HEK293T (cell line): ENCODE measurements around the gene NTN1.

Source experiments
- CTCF ChIA-PET: fragments of 350-600 bp; formaldehyde crosslinking; extraction: SDS; loops from one replicate; lab custom pipeline; 2021; ENCODE audit warnings: antibody characterized with exemption, inconsistent platforms; lab: Yijun Ruan, JAX
- POLR2A ChIA-PET: fragments of 350-600 bp; formaldehyde crosslinking; extraction: SDS; loops from one replicate; lab custom pipeline; 2020; ENCODE audit warnings: antibody characterized with exemption, inconsistent platforms; lab: Yijun Ruan, JAX
- DNase-seq: peaks from one replicate; pipeline ENCODE4 v3.0.0; 2012; ENCODE audit warnings: mixed read lengths; ENCODE audit errors: extremely low spot score
- ARNT ChIP-seq: fragments of 450-650 bp; IDR thresholded peaks from 2 replicates; pipeline ENCODE4 v1.6.1; 2017; ENCODE audit warnings: mild to moderate bottlenecking
- BHLHE40 ChIP-seq: fragments of 450-650 bp; IDR thresholded peaks from 2 replicates; pipeline ENCODE4 v1.6.1; 2016; ENCODE audit warnings: mild to moderate bottlenecking, moderate library complexity, borderline replicate concordance
- CTBP1 ChIP-seq: fragments of 450-650 bp; IDR thresholded peaks from 2 replicates; pipeline ENCODE4 v1.6.1; 2016; ENCODE audit warnings: borderline replicate concordance
- ELF4 ChIP-seq: fragments of 450-650 bp; IDR thresholded peaks from 2 replicates; pipeline ENCODE4 v1.6.1; 2017; ENCODE audit warnings: antibody characterized with exemption
- FOXA1 ChIP-seq: fragments of 450-650 bp; IDR thresholded peaks from 2 replicates; pipeline ENCODE4 v1.6.1; 2016; ENCODE audit warnings: mild to moderate bottlenecking
- FOXK2 ChIP-seq: fragments of 450-650 bp; IDR thresholded peaks from 2 replicates; pipeline ENCODE4 v1.6.1; 2016; ENCODE audit warnings: mild to moderate bottlenecking
- FOXM1 ChIP-seq: fragments of 450-650 bp; IDR thresholded peaks from 2 replicates; pipeline ENCODE4 v1.6.1; 2017; ENCODE audit warnings: mild to moderate bottlenecking, borderline replicate concordance
- HDGF ChIP-seq: fragments of 450-650 bp; IDR thresholded peaks from 2 replicates; pipeline ENCODE4 v1.6.1; 2017; ENCODE audit warnings: antibody characterized with exemption, borderline replicate concordance
- L3MBTL2 ChIP-seq: fragments of 450-650 bp; conservative IDR thresholded peaks from 2 replicates; pipeline ENCODE4 v1.6.1; 2016; ENCODE audit warnings: mild to moderate bottlenecking
- LEF1 ChIP-seq: fragments of 450-650 bp; IDR thresholded peaks from 2 replicates; pipeline ENCODE4 v1.6.1; 2017; ENCODE audit warnings: mild to moderate bottlenecking, borderline replicate concordance
- NFRKB ChIP-seq: fragments of 450-650 bp; IDR thresholded peaks from 2 replicates; pipeline ENCODE4 v1.6.1; 2016; ENCODE audit warnings: mild to moderate bottlenecking, moderate library complexity
- PKNOX1 ChIP-seq: fragments of 450-650 bp; IDR thresholded peaks from 2 replicates; pipeline ENCODE4 v1.6.1; 2016
- SP1 ChIP-seq: fragments of 450-650 bp; IDR thresholded peaks from 2 replicates; pipeline ENCODE4 v1.6.1; 2017
- SUZ12 ChIP-seq: fragments of 450-650 bp; IDR thresholded peaks from 2 replicates; pipeline ENCODE4 v1.6.1; 2016; ENCODE audit warnings: mild to moderate bottlenecking
- TARDBP ChIP-seq: fragments of 450-650 bp; IDR thresholded peaks from 2 replicates; pipeline ENCODE4 v1.6.1; 2016
- ZNF384 ChIP-seq: fragments of 450-650 bp; IDR thresholded peaks from 2 replicates; pipeline ENCODE4 v1.6.1; 2016

NTN1 gene

GRCh38 chr17:9274973-9275372 is 253.7 kb downstream of the NTN1 start:
- POLR2A ChIA-PET, result no interaction called here
- DNase-seq, result no peak

GRCh38 chr17:9279893-9280292 is 258.6 kb downstream of the NTN1 start:
- no peak for DNase-seq
- TF ChIP-seq PKNOX1, result no peak
- TF ChIP-seq HDGF, result no peak
- TF ChIP-seq BHLHE40, result no peak
- POLR2A ChIA-PET, result no interaction called here
- CTCF ChIA-PET, result interaction anchor here (0.7 to 1.2 kb wide), 2 partner anchors 12 to 155 kb away, joined by 3 read pairs; no protein-coding TSS in a partner anchor

More at GRCh38 chr17:9274973-9275372, 253.7 kb downstream of the NTN1 start:
- CTCF ChIA-PET, result interaction anchor here (0.7 kb wide), 1 partner anchor 9 kb away, joined by 3 read pairs; no protein-coding TSS in a partner anchor
- no peak for TF ChIP-seq L3MBTL2
- no peak for TF ChIP-seq ARNT
- TF ChIP-seq FOXM1, result no peak
- no peak for TF ChIP-seq TARDBP
- no peak for TF ChIP-seq ELF4
- no peak for TF ChIP-seq NFRKB
- no peak for TF ChIP-seq SP1
- TF ChIP-seq FOXK2, result no peak
- no peak for TF ChIP-seq BHLHE40
- no peak for TF ChIP-seq CTBP1
- TF ChIP-seq SUZ12, result no peak
- no peak for TF ChIP-seq PKNOX1

GRCh38 chr17:9283909-9284308 is 262.6 kb downstream of the NTN1 start:
- CTCF ChIA-PET, result interaction anchor here (2.7 kb wide), 1 partner anchor 8 kb away, joined by 9 read pairs; no protein-coding TSS in a partner anchor
- TF ChIP-seq CTBP1, result no peak
- TF ChIP-seq ELF4, result no peak
- no peak for TF ChIP-seq BHLHE40
- no peak for TF ChIP-seq SP1
- no peak for TF ChIP-seq PKNOX1
- no peak for TF ChIP-seq ZNF384
- TF ChIP-seq L3MBTL2, result no peak
- TF ChIP-seq FOXA1, result no peak
- no peak for TF ChIP-seq HDGF
- TF ChIP-seq LEF1, result no peak
- TF ChIP-seq NFRKB, result no peak
- TF ChIP-seq FOXM1, result no peak
- no peak for TF ChIP-seq TARDBP
- no peak for DNase-seq
- POLR2A ChIA-PET, result no interaction called here

GRCh38 chr17:9284884-9285283 is 263.6 kb downstream of the NTN1 start:
- ChIA-PET POLR2A (no interaction called here), CTCF (no interaction called here)
- TF ChIP-seq BHLHE40 (no peak), SP1 (no peak), L3MBTL2 (no peak), ZNF384 (no peak), FOXA1 (no peak), SUZ12 (no peak), FOXM1 (no peak), PKNOX1 (no peak), TARDBP (no peak), LEF1 (no peak), ARNT (no peak), FOXK2 (no peak), HDGF (no peak), NFRKB (no peak), CTBP1 (no peak)
- DNase-seq, result no peak

- POLR2A ChIA-PET, result no interaction called here
- CTCF ChIA-PET, result no interaction called here
- no peak for TF ChIP-seq ELF4
- TF ChIP-seq SP1, result no peak
- TF ChIP-seq LEF1, result no peak
- no peak for TF ChIP-seq FOXM1
- TF ChIP-seq FOXA1, result no peak
- TF ChIP-seq NFRKB, result no peak
- no peak for DNase-seq
These were observed 264.5 kb downstream of the NTN1 start for GRCh38 chr17:9285602-9286427.

GRCh38 chr17:9286434-9286833 is 265.1 kb downstream of the NTN1 start:
- POLR2A ChIA-PET, result no interaction called here
- TF ChIP-seq BHLHE40, result no peak
- TF ChIP-seq ZNF384, result no peak
- TF ChIP-seq TARDBP, result no peak

More at GRCh38 chr17:9286434-9286833, 265.1 kb downstream of the NTN1 start:
- CTCF ChIA-PET, result no interaction called here
- no peak for DNase-seq
